ENCODE results near the gene C1orf50.
"Not testable (repeated sequence)": the region's sequence is repeated elsewhere in the genome, so short reads cannot be mapped to it uniquely, and the experiment has no call there.

C1orf50 gene

GRCh38 chr1:42740851-42741580 is 26.0 kb upstream of the C1orf50 start:
- DNase-seq: no peak

DNA sequence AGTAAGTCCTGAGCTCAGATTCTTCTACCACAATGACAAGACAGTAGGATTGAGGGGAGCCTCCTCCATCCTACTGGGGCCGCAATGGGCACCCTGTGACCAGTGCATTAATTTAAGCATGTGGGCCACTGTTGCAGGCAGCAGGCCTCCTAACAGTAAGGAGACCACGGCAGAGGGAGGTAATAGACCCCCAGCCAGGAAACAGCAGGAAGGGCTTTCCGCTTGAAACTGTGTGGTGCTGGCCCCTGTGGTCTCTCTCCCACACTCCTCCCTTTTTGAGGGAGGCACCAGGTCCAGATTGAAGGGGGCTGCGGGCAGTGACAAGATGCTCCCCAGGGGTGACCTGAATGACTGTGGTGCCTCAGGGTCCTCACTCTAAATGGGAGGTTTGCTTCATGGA is 25.3 kb upstream of the C1orf50 start:
- no peak for DNase-seq

GRCh38 chr1:42742141-42742540 is 24.9 kb upstream of the C1orf50 start:
- DNase-seq: no peak

DNA sequence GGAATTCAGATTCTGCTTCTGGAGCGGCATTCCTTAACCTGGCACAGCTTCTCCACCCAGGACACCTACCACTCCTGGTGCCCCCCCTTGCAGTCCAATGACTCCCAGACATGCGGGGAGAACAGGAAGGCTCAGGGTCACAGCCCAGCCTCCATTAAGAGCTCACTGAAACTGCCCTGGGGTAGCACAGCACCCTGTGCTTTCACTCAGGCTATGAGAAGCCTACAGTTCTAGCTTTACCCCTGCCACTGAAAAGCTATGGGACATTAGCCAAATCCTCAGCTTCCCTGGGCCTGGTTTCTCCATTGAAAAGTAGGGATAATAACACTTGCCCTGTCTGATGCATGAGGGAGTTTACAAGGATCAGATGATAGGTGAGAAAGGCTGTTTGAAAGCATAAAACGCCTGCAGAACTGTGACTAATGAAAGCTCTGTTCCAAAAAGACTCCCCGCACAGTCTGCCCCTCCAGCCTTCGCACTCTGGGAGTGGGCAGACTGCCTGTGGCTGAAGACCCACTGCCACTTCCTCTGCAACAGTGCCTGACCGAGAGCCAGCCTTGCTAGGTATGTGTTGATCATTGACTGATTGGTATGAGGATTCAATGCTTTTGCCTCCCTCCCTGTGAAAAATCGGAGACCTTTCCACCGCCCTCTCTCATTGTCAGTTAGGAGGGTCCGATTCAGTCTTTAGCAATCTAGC is 24.3 kb upstream of the C1orf50 start:
- no peak for DNase-seq

DNA sequence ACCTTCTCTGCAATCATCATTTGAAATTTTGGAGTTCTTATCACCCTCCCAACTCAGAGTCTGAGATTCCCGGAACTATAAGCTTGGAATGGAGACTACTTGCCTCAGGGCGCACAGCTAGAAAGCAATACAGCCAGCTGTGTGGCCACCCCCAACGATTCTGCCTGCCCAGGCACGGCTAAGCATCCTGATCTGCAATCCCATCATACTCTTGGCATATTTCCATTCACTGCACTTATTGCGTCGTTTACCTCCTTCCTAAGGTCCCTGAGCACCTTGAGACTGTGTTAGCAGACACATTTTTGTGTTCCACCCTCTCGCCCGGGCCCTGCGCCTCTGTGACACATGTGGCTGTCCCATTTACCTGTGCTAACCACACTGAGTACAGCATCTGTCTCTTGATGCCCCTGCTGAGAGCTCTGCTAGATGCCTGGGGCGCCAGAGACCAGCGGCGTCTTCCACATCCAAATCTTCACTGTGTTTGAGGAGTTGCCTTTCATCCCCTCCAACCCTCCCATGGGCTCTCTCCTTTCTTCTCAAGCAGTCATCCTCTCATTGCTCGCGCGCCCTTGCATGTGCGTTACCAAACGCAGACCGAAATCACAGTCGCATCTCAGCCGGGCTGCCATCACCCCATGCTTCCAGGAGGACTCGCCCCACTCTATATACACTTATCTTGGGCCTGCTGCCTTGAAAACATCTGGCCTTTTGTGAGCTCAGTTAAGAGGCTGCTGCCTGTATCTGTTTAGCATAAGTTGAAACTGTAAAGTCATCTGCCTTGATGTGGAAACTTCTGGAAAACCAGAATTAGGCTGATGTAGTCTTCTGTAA is 23.5 kb upstream of the C1orf50 start:
- no peak for DNase-seq

DNA sequence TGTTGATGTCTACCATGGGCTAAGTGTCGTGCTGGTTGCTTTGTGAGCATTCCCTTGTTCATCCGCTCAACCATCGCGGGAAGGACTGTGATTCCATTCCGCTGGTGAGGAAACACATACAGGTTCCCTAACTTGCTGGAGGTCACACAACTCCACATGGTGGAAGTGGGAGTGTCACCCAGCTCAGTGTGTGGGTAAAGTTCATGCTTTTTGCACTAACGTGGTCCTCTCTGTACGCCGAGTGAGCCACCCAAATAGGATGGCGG is 23.0 kb upstream of the C1orf50 start:
- DNase-seq: no peak

DNA sequence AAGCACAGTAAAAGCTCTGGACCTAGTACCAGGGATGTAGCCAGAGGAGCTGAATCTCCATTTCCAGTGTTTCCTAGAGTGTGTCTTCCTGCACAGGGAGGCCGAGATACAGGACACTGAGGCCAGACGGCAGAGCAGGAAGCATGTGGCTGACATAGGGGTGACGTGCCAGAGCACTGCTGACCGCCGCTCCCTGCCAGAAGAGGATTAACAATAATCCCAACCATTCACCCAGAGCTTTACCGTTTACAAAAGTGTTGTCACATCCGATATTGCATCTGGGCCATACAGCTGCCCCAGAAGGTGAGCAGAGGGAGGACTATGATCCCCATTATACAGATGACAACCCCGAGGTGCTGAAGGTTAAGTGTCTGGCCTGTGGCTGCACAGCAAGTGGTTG is 21.2 kb upstream of the C1orf50 start:
- no peak for DNase-seq

DNA sequence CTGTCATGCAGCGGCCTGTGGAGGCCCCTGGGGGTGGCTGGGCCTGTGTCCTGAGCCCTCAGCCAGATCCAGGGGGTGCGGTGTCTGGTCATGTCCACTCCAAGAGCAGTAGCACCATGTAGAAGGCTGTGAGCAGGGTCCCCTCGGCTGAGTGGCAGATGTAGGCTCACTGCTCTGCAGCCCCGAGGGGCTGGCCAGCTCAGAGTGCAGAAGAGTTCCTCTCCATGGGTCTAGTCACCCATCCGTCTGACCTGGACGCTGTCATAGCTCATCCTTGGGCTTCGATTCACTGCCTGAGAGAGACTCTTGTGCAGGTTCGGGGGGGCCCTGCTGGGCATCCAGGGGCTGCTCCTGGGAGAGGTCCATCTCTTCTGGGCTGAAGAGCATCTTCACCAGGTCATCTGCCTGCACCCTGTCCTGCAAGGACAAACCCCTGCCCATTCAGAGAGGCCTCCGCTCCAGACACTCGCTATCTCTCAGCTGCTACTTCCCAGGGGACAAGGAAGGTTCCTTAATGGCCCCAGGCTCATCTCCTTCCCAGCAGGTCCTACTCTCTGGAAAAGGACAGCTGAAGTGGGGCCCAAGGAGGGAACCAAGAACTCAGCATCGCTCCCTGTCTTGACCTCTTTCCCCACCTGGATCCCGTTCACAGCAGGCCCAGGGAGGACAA is 20.5 kb upstream of the C1orf50 start:
- no peak for DNase-seq

- no peak for DNase-seq
These were observed 19.9 kb upstream of the C1orf50 start for GRCh38 chr1:42747125-42747524.

DNA sequence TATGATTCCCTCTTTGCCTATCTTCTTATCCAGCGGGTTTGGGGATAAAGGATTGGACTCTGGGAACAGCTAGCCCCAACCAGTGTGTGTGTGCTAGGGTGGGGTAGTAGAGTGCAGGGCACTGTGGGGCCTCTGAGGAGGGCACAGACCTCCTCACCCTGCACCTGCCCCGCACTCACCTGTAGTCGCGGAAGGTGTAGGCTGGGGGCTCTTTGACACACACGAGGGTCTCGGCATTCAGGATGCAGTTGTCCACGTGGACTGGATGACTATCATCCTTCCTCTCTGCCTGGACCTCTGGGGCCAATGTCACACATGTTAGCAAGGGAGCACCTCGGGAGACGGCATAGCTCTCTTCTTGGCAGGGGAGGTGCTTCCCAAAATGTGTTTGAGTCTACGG is 19.0 kb upstream of the C1orf50 start:
- DNase-seq: no peak

DNA sequence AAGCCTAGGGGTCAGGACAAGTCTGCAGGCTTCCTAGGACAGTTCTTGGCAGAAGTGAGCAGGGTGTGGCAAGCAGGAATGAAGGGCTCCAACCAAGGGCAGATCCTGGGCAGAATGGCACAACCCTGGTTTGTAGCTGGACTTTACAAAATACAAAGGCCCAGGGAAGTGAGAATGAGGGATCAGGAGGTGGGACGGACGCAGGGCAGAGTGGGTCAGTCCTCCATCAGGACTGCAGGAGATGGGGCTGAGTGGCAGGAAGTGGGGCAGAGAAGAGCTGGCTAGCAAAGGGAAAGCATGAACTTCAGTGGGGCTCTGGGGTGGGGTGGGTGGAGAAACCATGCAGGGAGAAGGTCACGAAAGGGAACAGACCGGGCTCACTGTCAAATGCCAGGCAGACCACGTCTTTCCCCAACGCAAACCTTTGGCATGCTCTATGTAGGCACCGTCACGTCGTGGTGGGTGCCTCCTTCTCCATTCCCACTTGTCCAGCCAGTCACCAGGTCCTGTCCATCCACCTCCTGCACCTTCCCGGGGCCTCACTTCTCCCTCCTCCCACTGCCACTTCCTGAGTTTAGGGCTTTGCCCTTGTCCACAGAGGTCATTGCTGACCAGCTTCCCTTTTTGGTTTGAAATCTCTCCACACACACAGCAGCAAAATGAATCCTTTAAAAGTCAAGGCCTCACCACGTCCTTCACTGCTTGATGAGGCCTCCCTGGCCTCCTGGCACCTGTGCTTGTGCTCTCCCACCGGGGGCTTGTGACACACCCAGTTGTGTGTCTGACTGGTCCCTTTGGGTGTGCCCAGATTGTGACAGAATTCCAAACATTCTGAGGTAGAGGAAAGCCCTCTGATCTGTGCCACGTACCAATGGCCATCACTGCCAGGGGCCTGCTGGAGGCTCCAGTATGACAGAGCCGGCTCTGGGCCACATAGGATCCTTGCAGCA is 18.3 kb upstream of the C1orf50 start:
- DNase-seq: no peak

- DNase-seq: no peak
These were observed 17.0 kb upstream of the C1orf50 start for GRCh38 chr1:42750041-42750440.

- not testable (repeated sequence) for DNase-seq
These were observed 15.5 kb upstream of the C1orf50 start for GRCh38 chr1:42751511-42752070.

DNA sequence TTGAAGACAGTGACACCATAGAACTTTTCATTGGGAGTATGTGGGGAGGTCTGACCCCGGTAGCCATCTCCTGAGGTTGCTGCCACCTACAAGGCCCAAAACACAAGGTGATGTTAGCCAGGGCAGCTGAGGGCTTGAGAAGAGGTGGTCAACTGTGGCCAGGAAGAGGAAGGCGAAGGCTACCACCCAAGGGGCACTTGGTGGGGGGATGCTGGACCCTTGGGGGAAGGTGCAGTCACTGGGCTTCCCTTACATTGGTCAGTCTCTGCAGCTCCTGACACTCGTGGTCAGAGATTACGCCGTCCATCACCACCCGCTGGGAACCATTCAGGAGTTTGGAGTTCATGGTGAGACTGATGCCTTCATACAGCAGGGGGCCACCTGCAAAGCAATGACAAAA is 14.8 kb upstream of the C1orf50 start:
- DNase-seq: no peak

DNA sequence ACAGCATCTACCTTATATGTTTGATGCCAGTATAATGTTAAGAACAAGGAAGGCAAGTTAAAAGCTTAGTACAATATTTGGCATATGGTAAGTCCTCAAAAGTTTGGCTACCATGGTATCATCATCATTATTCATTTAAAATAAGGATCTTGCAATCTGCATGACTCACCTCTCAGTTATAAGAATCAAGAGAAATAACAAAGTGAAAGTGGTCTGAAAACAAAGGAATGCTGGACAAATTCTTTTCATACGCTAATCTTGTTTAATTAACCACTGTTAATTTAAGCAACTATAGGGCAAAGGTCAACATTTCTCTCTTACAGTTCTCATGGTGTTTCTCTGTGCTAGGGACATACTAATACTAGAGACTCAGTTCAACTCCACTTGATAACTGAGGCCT is 14.0 kb upstream of the C1orf50 start:
- no peak for DNase-seq

GRCh38 chr1:42756956-42757891 is 9.8 kb upstream of the C1orf50 start:
- no peak for DNase-seq

GRCh38 chr1:42757892-42758275 is 9.2 kb upstream of the C1orf50 start:
- no peak for DNase-seq

DNA sequence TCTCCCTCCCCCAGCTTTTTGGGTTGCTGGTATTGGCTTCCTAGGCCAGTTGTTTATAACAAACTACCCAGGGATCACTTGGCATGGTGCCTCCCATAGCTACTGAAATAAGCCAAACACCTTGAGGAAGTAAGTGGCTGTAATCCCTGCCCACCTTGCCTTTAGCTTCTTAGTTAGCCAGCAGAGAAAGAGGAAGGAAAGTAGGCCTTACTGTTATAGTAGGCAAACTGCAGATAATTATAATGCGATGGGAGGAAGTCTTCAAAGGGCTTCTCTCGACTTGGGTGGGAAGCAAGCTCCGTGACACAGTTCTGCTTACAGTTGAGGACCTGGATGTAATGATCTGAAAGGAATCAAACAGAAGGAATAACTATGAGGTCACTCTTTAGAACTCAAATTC is 8.4 kb upstream of the C1orf50 start:
- DNase-seq: no peak

- DNase-seq: no peak
These were observed 7.9 kb upstream of the C1orf50 start for GRCh38 chr1:42759114-42759513.

DNA sequence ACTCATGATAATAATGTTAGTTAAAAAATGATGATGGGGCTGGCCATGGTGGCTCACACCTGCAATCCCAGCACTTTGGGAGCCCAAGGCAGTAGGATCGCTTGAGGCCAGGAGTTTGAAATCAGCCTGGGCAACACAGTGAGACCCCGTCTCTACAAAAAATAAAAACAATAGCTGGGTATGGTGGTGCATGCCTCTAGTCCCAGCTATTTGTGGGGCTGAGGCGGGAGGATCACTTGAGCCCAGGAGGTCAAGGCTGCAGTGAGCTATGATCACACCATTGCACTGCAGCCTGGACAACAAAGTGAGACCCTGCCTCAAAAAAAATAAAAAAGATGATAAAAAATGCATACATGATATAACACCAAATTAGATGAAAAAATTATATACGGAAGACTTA is 5.5 kb upstream of the C1orf50 start:
- DNase-seq: no peak

DNA sequence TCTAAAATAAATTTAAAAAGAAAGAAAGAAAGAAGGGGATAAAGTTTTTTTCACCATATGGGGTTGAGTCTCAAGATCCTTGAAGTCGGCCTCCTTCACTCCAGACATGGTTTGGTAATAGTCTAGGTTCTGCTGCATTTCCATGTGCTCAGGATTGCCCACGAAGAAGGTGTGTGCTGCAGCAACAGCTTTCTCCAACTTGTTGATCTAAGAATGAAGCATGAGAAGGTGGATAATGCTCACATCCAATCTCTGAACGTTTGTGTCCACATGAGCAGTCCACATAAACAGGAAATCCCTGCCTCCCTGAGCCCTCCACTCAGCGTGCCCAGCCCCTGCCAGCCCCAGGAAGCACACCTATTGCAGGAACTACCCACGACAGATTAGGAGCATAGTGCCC is 4.8 kb upstream of the C1orf50 start:
- no peak for DNase-seq

Measured in NCI-H1417 treated with DMSO at 0.1 percent for 48 hours (cell line).